ENCODE data around the gene A1BG. TPM values are rescaled to one million over a fixed set of nuclear protein-coding genes. Genes with fewer than 3 reads are reported as not detected.

Gene A1BG
- polyA plus RNA-seq, 3 donors, result 30.2 to 54.5 (median 35.3) TPM

DNA sequence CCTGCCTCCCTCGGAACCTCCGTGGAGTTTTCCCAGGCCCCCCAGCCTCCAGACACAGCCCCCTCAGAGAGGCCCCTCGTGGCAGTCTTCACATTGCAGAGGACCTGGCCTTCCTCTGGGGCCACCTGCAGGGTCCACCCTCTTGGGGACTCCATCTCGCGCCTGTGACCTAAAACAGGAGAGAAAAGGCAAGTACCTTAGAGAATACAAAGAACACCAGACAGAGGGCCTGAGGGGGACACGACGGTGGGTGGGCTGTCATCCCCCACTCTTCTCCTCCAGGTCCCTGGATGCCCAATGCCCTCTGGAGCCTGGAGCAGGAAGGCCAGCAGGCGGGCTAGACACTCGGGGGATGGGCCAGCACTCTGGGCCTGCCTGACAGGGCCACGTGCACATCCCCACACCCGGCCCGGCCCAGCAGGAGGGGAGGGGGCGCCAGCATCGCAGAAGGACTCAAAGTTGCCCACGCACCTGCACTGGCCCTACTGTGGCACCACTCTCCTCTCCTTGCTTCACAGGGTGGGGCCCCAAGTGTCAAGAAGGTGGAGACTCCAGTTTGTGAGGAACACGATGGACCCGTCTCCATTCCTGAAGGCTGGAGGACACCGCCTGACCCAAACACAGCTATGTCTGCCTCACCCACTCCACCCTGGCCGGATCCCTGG lies 4.3 kb upstream of the A1BG start:
- intact Hi-C loops (cut with micrococcal nuclease), result no loop called here
- H3K36me3 ChIP-seq (replicated peaks in 1 of 2; ENCODE audit: control insufficient read depth in 1 of 2, insufficient read depth in 2 of 2, low read length in 2 of 2), result no peaks in the 10 kb centered on the region
- peaks cover 19 to 31% of the 10 kb centered on the region in 2 donors for H3K4me1 ChIP-seq (ENCODE audit: control insufficient read depth in 1 of 2, insufficient read depth in 2 of 2, low read length in 2 of 2)
- no peaks in the 10 kb centered on the region for H3K79me2 ChIP-seq (ENCODE audit: insufficient read depth, low read length)
- Mint-ChIP-seq H3K27me3 (ENCODE audit: low read depth in 3 of 3) (peaks cover 26 to 39% (median 35%) of the 10 kb centered on the region in 3 donors), H3K4me1 (peaks cover 22% of the 10 kb centered on the region), H3K9me3 (peaks cover 0 to 16% (median 0%) of the 10 kb centered on the region in 7 donors), H3K4me3 (peak overlapping the region in 1 of 2 donors; percentile 46), H3K27ac (no peak overlapping the region), H3K36me3 (no peaks in the 10 kb centered on the region)
- no peak overlapping the region for H3K4me2 ChIP-seq (replicated peaks; ENCODE audit: extremely low read depth, low read length, poor library complexity, severe bottlenecking)
- no peaks in the 10 kb centered on the region for H4K20me1 ChIP-seq (ENCODE audit: insufficient read depth, low read length)
- no peak overlapping the region for H2AFZ ChIP-seq (ENCODE audit: insufficient read depth, low read depth, low read length, poor library complexity, severe bottlenecking)
- peaks cover 6 to 31% of the 10 kb centered on the region in 2 donors for H3K27me3 ChIP-seq (ENCODE audit: control insufficient read depth in 2 of 2, insufficient read depth in 2 of 2, low read length in 2 of 2)
- TF ChIP-seq CTCF (IDR thresholded peaks at IDR 0.05), result no peak
- no peak overlapping the region for H3K4me3 ChIP-seq (replicated peaks in 1 of 3; ENCODE audit: low read depth in 2 of 3, low read length in 3 of 3)
- 87% methylated on average over 16 of the region's 19 CpGs for WGBS (ENCODE audit: insufficient coverage)
- DNase-seq, result no peak
- H3K27ac ChIP-seq (ENCODE audit: low read depth in 1 of 2, low read length in 2 of 2), result no peak overlapping the region
- H3K9ac ChIP-seq (ENCODE audit: insufficient read depth, low read length, poor library complexity, severe bottlenecking), result no peak overlapping the region
- H3K9me3 ChIP-seq (replicated peaks in 1 of 2; ENCODE audit: control insufficient read depth in 1 of 2, insufficient read depth in 1 of 2, low read length in 2 of 2), result peaks cover 0 to 8% of the 10 kb centered on the region in 2 donors

DNA sequence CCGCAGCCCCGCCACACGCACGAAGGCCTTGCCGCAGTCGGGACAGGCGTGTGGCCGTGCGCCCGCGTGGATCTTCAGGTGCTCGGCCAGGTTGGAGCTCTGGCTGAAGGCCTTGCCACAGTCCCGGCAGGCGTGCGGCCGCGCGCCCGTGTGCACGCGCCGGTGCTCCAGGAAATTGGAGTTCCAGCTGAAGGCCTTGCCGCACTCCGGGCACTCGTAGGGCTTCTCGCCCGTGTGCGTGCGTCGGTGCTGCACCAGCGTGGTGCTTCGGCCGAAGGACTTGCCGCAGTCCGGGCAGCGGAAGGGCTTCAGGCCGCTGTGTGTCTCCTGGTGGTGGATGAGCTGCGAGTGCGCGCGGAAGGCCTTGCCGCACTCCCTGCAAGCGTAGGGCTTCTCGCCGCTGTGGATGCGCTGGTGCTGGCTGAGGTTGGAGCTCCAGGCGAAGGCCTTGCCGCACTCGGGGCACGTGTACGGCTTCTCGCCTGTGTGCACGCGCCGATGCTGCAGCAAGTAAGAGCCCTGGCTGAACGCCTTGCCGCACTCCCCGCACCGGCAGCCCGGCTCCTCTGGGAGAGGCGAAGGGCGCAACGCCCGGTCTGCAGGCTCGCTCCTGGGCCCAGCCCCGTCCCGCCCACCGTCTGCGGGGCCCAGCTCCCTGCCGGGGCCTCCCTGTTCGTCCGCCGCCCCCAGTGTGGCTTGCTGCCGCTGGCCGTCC lies 3.6 kb upstream of the A1BG start:
- DNase-seq, result no peak
- peaks cover 26 to 36% (median 35%) of the 10 kb centered on the region in 3 donors for H3K27me3 Mint-ChIP-seq (ENCODE audit: low read depth in 3 of 3)
- intact Hi-C loops (cut with micrococcal nuclease), result no loop called here
- Histone ChIP-seq H3K4me2 (replicated peaks; ENCODE audit: extremely low read depth, low read length, poor library complexity, severe bottlenecking) (peak overlapping the region; percentile 36), H3K4me1 (ENCODE audit: control insufficient read depth in 1 of 2, insufficient read depth in 2 of 2, low read length in 2 of 2) (peaks cover 17 to 25% of the 10 kb centered on the region in 2 donors), H3K79me2 (ENCODE audit: insufficient read depth, low read length) (no peaks in the 10 kb centered on the region), H3K4me3 (replicated peaks in 1 of 3; ENCODE audit: low read depth in 2 of 3, low read length in 3 of 3) (no peak overlapping the region), H4K20me1 (ENCODE audit: insufficient read depth, low read length) (no peaks in the 10 kb centered on the region), H3K27ac (ENCODE audit: low read depth in 1 of 2, low read length in 2 of 2) (no peak overlapping the region), H3K36me3 (replicated peaks in 1 of 2; ENCODE audit: control insufficient read depth in 1 of 2, insufficient read depth in 2 of 2, low read length in 2 of 2) (no peaks in the 10 kb centered on the region), H3K27me3 (ENCODE audit: control insufficient read depth in 2 of 2, insufficient read depth in 2 of 2, low read length in 2 of 2) (peaks cover 6 to 31% of the 10 kb centered on the region in 2 donors), H3K9me3 (replicated peaks in 1 of 2; ENCODE audit: control insufficient read depth in 1 of 2, insufficient read depth in 1 of 2, low read length in 2 of 2) (peaks cover 0 to 8% of the 10 kb centered on the region in 2 donors), H2AFZ (ENCODE audit: insufficient read depth, low read depth, low read length, poor library complexity, severe bottlenecking) (no peak overlapping the region), H3K9ac (ENCODE audit: insufficient read depth, low read length, poor library complexity, severe bottlenecking) (no peak overlapping the region)
- TF ChIP-seq CTCF (IDR thresholded peaks at IDR 0.05), result no peak
- peaks cover 0 to 15% (median 0%) of the 10 kb centered on the region in 7 donors for H3K9me3 Mint-ChIP-seq
- H3K4me1 Mint-ChIP-seq, result peaks cover 19% of the 10 kb centered on the region
- peak overlapping the region; percentile 50 to 76 for H3K4me3 Mint-ChIP-seq
- 42% methylated on average over 73 of the region's 75 CpGs for WGBS (ENCODE audit: insufficient coverage)
- H3K36me3 Mint-ChIP-seq, result peaks cover under 1 to 1% of the 10 kb centered on the region in 2 donors
- no peak overlapping the region for H3K27ac Mint-ChIP-seq
